Smooth muscle cell of trachea (primary cell): ENCODE results near the gene KCNB1. TPM values are rescaled to one million over a fixed set of nuclear protein-coding genes. Genes with fewer than 3 reads are reported as not detected.

Experiments
- total RNA-seq: library from RNA; depleted of rRNA; stranded (reverse); fragments of >200 nt; gene quantifications from 2 replicates; pipeline ENCODE4 v1.2.1, GENCODE V29; 2014

KCNB1 gene
- 0.33 TPM in 1 of 2 replicates, not detected in the other for total RNA-seq

DNA sequence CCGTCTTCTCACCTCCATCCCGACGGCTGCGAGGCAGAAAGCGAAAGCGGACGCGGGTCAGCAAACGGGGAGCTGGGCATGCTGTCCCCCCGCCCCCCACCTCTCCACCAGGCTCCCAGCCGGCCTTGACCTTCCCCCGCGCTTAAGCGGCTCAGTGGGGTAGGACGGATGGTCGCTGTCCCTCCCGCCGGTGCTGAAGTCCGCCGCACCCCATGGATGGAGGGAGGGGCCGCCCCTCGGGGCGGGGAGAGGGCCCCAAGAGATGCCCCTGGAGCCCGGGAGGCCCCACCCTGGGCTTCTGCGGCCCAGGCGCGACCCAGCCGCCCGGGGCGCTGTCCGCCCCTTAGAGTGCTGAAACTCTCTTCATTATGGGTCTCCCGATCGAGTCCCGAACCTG is at the start of gene KCNB1:
TSS of gene KCNB1 (minus strand) at position 48 of the 397 bp plus-strand sequence. CDS start 188 bp downstream, outside the sequence.

Other genes with a start within 250 kb of the KCNB1 start
- gene ZNFX1, start 204.6 kb downstream of the KCNB1 start, total RNA-seq: 36.9 and 72.1 TPM in 2 replicates
- gene PTGIS, start 85.5 kb upstream of the KCNB1 start, total RNA-seq: 56.0 and 255 TPM in 2 replicates
- gene B4GALT5, start 231.2 kb upstream of the KCNB1 start, total RNA-seq: 17.3 and 21.8 TPM in 2 replicates